ENCODE data around the gene PORCN. TPM values are rescaled to one million over a fixed set of nuclear protein-coding genes. Genes with fewer than 3 reads are reported as not detected.
A peak's percentile ranks its signal among the peaks of the same experiment; 100 is the strongest.

Gene PORCN
- total RNA-seq, 2 donors from 2014 or later = 51.1 to 54.4 TPM

GRCh38 chrX:48532161-48532560 lies 23.4 kb downstream of the PORCN start:
- Mint-ChIP-seq H3K9me3 (peaks cover 63% of the 10 kb centered on the region), H3K4me3 (no peak overlapping the region)
- H3K9ac ChIP-seq (ENCODE audit: extremely low read depth, low read length, poor library complexity, severe bottlenecking) = no peak overlapping the region

GRCh38 chrX:48533165-48533564 lies 24.4 kb downstream of the PORCN start:
- H3K4me1 ChIP-seq (ENCODE audit: control insufficient read depth, insufficient read depth, low read length) = no peaks in the 10 kb centered on the region
- Mint-ChIP-seq H3K27ac (no peak overlapping the region), H3K4me1 (no peaks in the 10 kb centered on the region), H3K27me3 (ENCODE audit: insufficient read depth) (no peaks in the 10 kb centered on the region), H3K9me3 (peaks cover 64% of the 10 kb centered on the region), H3K4me3 (no peak overlapping the region), H3K36me3 (ENCODE audit: low read depth) (peaks cover 11% of the 10 kb centered on the region)
- no peak overlapping the region for H3K9ac ChIP-seq (ENCODE audit: extremely low read depth, low read length, poor library complexity, severe bottlenecking)
- H3K36me3 ChIP-seq (ENCODE audit: control insufficient read depth, insufficient read depth, low read length) = peaks cover 6% of the 10 kb centered on the region
- H3K27ac ChIP-seq (ENCODE audit: low read depth, low read length) = no peak overlapping the region
- H3K9me3 ChIP-seq (ENCODE audit: control insufficient read depth, low read length) = no peaks in the 10 kb centered on the region
- no peak overlapping the region for H3K4me3 ChIP-seq (ENCODE audit: low read length)
- TF ChIP-seq CTCF (conservative IDR thresholded peaks at IDR 0.05) = no peak
- WGBS, 2 experiments (ENCODE audit: insufficient coverage in 1 of 2, insufficient read length in 1 of 2) = 98% methylated on average over 2 of the region's 3 CpGs; no CpG with 5 or more reads in 1 of the 2 experiments
- DNase-seq = no peak
- no peaks in the 10 kb centered on the region for H3K27me3 ChIP-seq (ENCODE audit: control insufficient read depth, insufficient read depth, low read length, poor library complexity, severe bottlenecking)

More at GRCh38 chrX:48532161-48532560, 23.4 kb downstream of the PORCN start:
- H3K9me3 ChIP-seq (ENCODE audit: control insufficient read depth, low read length) = no peaks in the 10 kb centered on the region
- H3K4me3 ChIP-seq (ENCODE audit: low read length) = no peak overlapping the region
- H3K27me3 ChIP-seq (ENCODE audit: control insufficient read depth, insufficient read depth, low read length, poor library complexity, severe bottlenecking) = no peaks in the 10 kb centered on the region
- no peaks in the 10 kb centered on the region for H3K4me1 ChIP-seq (ENCODE audit: control insufficient read depth, insufficient read depth, low read length)
- DNase-seq = no peak
- no CpG with 5 or more reads among the region's 1 CpG for WGBS, 2 experiments (ENCODE audit: insufficient coverage in 1 of 2, insufficient read length in 1 of 2)
- peaks cover 12% of the 10 kb centered on the region for H3K36me3 ChIP-seq (ENCODE audit: control insufficient read depth, insufficient read depth, low read length)
- Mint-ChIP-seq H3K27me3 (ENCODE audit: insufficient read depth) (no peaks in the 10 kb centered on the region), H3K36me3 (ENCODE audit: low read depth) (peaks cover 17% of the 10 kb centered on the region), H3K4me1 (no peaks in the 10 kb centered on the region), H3K27ac (no peak overlapping the region)
- no peak for TF ChIP-seq CTCF (conservative IDR thresholded peaks at IDR 0.05)
- H3K27ac ChIP-seq (ENCODE audit: low read depth, low read length) = no peak overlapping the region

GRCh38 chrX:48538641-48539344 lies 30.0 kb downstream of the PORCN start:
- no peak for DNase-seq
- 92 to 94% methylated on average over 7 to 23 of the region's 23 CpGs for WGBS, 2 experiments (ENCODE audit: insufficient coverage in 1 of 2, insufficient read length in 1 of 2)
- Histone ChIP-seq H3K4me3 (ENCODE audit: low read length) (no peak overlapping the region), H3K36me3 (ENCODE audit: control insufficient read depth, insufficient read depth, low read length) (no peaks in the 10 kb centered on the region), H3K27me3 (ENCODE audit: control insufficient read depth, insufficient read depth, low read length, poor library complexity, severe bottlenecking) (no peaks in the 10 kb centered on the region), H3K27ac (ENCODE audit: low read depth, low read length) (peak overlapping the region; percentile 38), H3K4me1 (ENCODE audit: control insufficient read depth, insufficient read depth, low read length) (no peaks in the 10 kb centered on the region), H3K9me3 (ENCODE audit: control insufficient read depth, low read length) (no peaks in the 10 kb centered on the region), H3K9ac (ENCODE audit: extremely low read depth, low read length, poor library complexity, severe bottlenecking) (no peak overlapping the region)
- peaks cover 5% of the 10 kb centered on the region for H3K4me1 Mint-ChIP-seq
- peak overlapping the region; percentile 79 for H3K4me3 Mint-ChIP-seq
- no peak for TF ChIP-seq CTCF (conservative IDR thresholded peaks at IDR 0.05)
- peaks cover 71% of the 10 kb centered on the region for H3K9me3 Mint-ChIP-seq
- peaks cover 11% of the 10 kb centered on the region for H3K36me3 Mint-ChIP-seq (ENCODE audit: low read depth)
- H3K27me3 Mint-ChIP-seq (ENCODE audit: insufficient read depth) = no peaks in the 10 kb centered on the region
- H3K27ac Mint-ChIP-seq = peak overlapping the region; percentile 94

Data from endodermal cell (in vitro differentiated cells).